MV-4-11 (cell line): ENCODE measurements around the gene ZNF813.
"Not testable (repeated sequence)": the region's sequence is repeated elsewhere in the genome, so short reads cannot be mapped to it uniquely, and the experiment has no call there.

Experiments
- DNase-seq: peaks from one replicate; lab custom pipeline; 2025; lab: John Stamatoyannopoulos, UW

Gene ZNF813

DNA sequence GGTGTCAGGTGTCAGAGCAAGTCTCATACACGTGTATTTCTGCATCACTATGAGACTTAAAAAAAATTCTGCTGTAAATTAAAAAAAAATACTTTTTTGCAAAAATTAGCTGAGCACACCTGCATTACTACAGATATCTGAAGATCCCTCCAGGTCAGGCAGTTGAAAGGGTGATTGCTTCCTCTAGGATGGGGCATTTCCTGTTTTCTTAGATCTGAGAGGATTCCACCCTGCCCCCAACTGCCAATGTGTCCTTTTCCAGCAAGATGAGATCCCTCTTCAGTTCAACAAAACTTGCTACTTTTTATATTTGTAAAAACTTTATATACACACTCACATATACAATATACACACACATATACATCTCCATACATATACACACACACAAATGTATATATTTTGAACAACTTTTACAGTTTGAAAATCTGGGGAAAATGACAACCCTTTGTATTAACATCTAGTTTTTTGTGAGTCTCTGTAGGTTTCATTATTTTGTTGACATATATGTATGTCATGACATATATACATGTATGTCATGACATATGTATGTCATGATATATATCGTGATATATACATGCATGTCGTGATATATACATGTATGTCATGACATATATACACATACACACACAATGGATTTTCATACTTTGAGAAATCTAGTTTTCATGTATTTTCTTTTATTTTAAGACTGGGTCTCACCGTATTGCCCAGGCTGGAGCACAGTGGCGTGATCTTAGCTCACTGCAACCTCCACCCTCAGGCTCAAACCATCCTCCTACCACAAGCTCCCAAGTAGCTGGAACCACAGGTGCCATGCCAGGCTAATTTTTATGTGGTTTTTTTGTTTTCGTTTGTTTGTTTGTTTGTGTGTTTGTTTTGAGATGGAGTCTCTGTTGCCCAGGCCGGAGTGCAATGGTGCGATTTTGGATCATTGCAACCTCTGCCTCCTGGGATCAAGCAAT is 17.8 kb downstream of the ZNF813 start:
- DNase-seq, result no peak

DNA sequence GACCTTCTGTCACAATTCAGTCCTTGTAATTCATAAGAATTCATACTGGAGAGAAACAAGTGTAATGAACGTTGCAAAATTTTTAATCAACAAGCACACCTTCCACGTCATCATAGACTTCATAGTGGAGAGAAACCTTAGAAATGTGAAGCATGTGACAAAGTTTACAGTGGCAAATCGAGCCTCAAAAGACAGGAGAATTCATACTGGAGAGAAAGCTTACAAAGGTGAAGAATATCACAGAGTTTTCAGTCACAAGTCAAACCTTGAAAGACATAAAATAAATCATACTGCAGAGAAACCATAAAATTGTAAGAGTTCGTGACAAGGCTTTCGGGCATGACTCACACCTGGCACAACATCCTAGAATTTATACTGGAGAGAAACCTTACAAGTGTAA is 24.6 kb downstream of the ZNF813 start:
- no peak for DNase-seq

DNA sequence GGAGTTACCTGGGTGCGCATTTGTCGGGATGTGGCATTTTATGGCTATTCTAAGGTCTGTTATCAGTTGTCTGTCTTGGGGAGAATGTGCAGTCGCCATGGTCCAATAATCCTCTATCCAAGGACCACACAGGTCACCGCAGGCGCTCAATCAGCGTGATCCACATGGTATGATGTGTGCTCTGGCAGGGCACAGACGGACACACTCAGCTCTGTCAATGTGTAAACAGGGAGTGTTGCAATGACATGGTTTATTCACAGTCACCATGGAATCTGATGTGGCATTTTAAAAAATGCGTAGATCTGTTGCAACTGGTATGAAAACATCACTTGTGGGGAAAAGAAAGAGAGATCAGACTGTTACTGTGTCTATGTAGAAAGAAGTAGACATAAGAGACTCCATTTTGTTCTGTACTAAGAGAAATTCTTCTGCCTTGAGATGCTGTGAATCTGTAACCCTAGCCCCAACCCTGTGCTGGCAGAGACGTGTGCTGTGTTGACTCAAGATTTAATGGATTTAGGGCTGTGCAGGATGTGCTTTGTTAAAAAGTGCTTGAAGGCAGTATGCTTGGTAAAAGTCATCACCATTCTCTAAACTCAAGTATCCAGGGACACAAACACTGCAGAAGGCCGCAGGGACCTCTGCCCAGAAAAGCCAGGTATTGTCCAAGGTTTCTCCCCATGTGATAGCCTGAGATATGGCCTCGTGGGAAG is 29.9 kb downstream of the ZNF813 start:
- DNase-seq, result peak; percentile 21

GRCh38 chr19:53498024-53498395 is 30.5 kb downstream of the ZNF813 start:
- not testable (repeated sequence) for DNase-seq

- not testable (repeated sequence) for DNase-seq
Measured at GRCh38 chr19:53503151-53503550, 35.6 kb downstream of the ZNF813 start.

- DNase-seq, result not testable (repeated sequence)
Measured at GRCh38 chr19:53503671-53504364, 36.3 kb downstream of the ZNF813 start.

DNA sequence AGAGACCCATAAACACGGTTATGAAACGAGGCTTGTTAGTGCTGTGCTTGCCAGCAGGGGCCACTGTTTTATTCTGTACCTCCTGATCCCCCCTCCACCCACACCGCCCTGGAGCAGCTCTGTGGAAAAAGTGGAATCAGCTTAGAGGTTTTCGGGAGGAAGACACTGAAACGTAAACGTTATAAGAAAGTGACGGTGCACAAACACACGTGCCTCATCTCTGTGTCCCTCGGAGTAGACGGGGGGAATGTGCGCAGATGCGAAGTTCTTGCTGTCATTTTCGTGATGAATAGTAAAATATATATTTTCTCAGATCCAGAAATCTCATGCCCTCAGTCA is 36.8 kb downstream of the ZNF813 start:
- not testable (repeated sequence) for DNase-seq

- DNase-seq, result no peak
Measured at GRCh38 chr19:53504885-53505284, 37.4 kb downstream of the ZNF813 start.

- DNase-seq, result no peak
Measured at GRCh38 chr19:53506728-53507127, 39.2 kb downstream of the ZNF813 start.

- no peak for DNase-seq
Measured at GRCh38 chr19:53507523-53508442, 40.2 kb downstream of the ZNF813 start.

- DNase-seq, result no peak
Measured at GRCh38 chr19:53509443-53509842, 41.9 kb downstream of the ZNF813 start.

- no peak for DNase-seq
Measured at GRCh38 chr19:53509845-53510244, 42.3 kb downstream of the ZNF813 start.

- DNase-seq, result no peak
Measured at GRCh38 chr19:53511357-53511756, 43.8 kb downstream of the ZNF813 start.

DNA sequence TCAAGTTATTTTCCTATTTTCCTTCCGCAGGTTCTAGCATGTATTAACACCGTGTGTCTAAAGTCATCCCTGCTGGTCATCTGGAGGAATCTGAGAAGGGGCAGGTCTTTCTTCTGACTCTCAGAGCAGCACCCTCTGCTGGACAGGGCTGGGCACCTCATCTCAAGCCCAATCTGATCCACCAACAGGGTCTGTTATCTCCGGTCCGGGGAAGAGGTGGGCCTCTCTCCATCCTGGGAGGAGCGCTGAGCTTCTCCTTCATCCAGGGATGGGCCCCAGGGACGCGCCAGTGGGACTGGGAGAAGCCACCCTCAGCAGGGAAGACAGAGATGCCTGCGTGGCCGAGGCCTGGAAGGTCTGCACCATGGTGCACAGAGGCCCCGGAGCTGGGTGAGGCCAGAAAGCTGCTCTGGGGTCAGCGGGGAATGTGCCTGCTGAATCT is 44.4 kb downstream of the ZNF813 start:
- DNase-seq, result no peak

DNA sequence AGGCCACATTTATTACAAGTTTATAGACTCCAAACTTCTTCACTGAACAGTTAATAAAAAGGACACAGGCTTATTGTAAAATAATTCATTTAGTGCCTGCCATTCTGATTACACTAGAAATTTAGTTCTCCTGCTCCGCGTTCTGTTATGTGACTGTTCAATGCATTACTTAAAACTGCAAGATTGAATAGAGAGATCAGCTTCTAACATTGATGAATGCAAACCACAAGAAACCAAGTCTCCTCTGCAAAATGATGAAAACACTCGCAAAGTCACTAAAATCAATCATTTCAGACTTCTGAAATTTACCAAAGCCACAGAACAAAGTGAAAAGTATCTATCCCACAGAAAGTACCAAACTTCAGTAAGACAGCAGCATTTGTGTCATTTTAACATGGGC is 47.5 kb downstream of the ZNF813 start:
- not testable (repeated sequence) for DNase-seq

DNA sequence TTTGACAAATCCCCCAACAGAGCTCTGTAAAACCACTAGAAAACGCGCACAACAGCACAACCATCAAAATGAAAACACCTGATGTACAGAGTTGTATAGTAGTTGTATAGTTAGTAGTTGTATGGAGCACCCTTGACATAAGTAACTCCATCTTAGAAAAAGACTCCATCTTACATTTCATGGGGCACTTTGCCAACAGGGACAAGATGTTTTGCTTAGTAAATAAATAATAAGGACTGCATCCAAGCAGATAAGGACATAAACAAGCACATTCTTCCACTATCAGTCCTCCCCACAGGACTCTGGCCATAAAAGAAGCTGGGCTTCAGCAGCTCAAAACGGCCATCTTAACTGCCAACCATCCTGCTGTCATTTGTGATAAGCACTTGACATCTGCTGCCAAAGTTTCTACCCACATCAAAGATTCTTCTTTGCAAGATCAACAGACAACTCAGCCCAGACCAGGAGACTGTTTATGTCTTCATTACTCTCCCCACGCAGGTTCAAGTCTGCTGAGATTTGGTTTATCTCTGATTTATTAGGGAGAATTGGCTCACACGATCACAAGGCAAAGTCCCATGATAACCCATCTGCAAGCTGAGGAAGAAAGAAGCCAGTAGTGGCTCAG is 49.7 kb downstream of the ZNF813 start:
- no peak for DNase-seq

DNA sequence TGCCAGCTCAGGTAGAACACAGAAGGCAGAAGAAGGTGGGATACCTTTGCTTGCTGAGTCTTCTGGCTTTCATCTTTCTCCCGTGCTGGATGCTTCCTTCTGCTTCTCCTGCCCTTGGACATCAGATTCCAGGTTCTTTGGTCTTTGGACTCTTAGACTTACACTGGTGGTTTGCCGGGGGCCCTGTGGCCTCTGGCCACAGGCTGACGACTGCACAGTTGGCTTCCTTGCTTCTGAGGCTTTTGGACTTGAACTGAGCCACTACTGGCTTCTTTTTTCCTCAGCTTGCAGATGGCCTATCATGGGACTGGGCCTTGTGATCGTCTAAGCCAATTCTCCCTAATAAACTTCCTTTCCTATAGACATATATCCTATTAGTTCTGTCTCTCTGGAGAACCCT is 50.6 kb downstream of the ZNF813 start:
- DNase-seq, result no peak

- DNase-seq, result no peak
Measured at GRCh38 chr19:53518716-53519115, 51.2 kb downstream of the ZNF813 start.

DNA sequence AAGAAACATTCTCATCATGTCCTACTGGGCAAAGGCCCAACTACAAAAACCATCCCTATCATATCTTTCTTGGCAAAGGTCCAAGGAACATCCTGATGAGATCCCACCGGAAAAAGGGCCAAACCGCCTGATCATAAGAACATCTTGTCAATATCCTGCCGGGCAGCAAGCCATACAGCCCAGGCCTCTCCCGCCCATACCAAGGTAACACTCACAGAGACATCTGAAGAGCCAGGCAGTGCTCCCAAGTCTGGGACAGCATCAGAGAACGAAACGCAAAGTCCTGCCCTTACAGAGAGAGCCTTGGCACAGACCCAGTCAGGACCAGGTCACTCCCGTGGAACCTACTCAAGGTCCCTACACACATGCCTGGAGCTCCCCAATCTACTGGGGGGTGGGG is 51.9 kb downstream of the ZNF813 start:
- DNase-seq, result no peak

GRCh38 chr19:53520163-53520546 is 52.6 kb downstream of the ZNF813 start:
- DNase-seq, result no peak
